ENCODE results near the gene KDM6A.
"Not testable (repeated sequence)": the region's sequence is repeated elsewhere in the genome, so short reads cannot be mapped to it uniquely, and the experiment has no call there.

The KDM6A gene

GRCh38 chrX:45083314-45083713, 210.3 kb downstream of the KDM6A start:
- no peak for DNase-seq (ENCODE audit: low read depth in 2 of 2)

GRCh38 chrX:45110494-45110893, 237.5 kb downstream of the KDM6A start:
- no peak for DNase-seq (ENCODE audit: low read depth in 2 of 2)

- no peak for DNase-seq (ENCODE audit: low read depth in 2 of 2)
These were observed 253.2 kb downstream of the KDM6A start for GRCh38 chrX:45126158-45126557.

- no peak for DNase-seq (ENCODE audit: low read depth in 2 of 2)
These were observed 256.0 kb downstream of the KDM6A start for GRCh38 chrX:45128896-45129454.

GRCh38 chrX:45133465-45133864, 260.5 kb downstream of the KDM6A start:
- no peak for DNase-seq (ENCODE audit: low read depth in 2 of 2)

GRCh38 chrX:45134315-45134731, 261.3 kb downstream of the KDM6A start:
- no peak for DNase-seq (ENCODE audit: low read depth in 2 of 2)

- DNase-seq (ENCODE audit: low read depth in 2 of 2) = no peak
These were observed 261.8 kb downstream of the KDM6A start for GRCh38 chrX:45134775-45135174.

- not testable (repeated sequence) for DNase-seq (ENCODE audit: low read depth in 2 of 2)
These were observed 262.5 kb downstream of the KDM6A start for GRCh38 chrX:45135391-45136075.

GRCh38 chrX:45137531-45137930, 264.5 kb downstream of the KDM6A start:
- DNase-seq (ENCODE audit: low read depth in 2 of 2) = no peak

- no peak for DNase-seq (ENCODE audit: low read depth in 2 of 2)
These were observed 265.5 kb downstream of the KDM6A start for GRCh38 chrX:45138525-45138924.

GRCh38 chrX:45140812-45141211, 267.8 kb downstream of the KDM6A start:
- DNase-seq (ENCODE audit: low read depth in 2 of 2) = no peak

GRCh38 chrX:45142185-45142584, 269.2 kb downstream of the KDM6A start:
- no peak for DNase-seq (ENCODE audit: low read depth in 2 of 2)

GRCh38 chrX:45143455-45143854, 270.5 kb downstream of the KDM6A start:
- no peak for DNase-seq (ENCODE audit: low read depth in 2 of 2)

- no peak for DNase-seq (ENCODE audit: low read depth in 2 of 2)
These were observed 272.7 kb downstream of the KDM6A start for GRCh38 chrX:45145492-45146215.

- DNase-seq (ENCODE audit: low read depth in 2 of 2) = no peak
These were observed 277.8 kb downstream of the KDM6A start for GRCh38 chrX:45150821-45151220.

GRCh38 chrX:45154033-45154360, 281.0 kb downstream of the KDM6A start:
- no peak for DNase-seq (ENCODE audit: low read depth in 2 of 2)

- DNase-seq (ENCODE audit: low read depth in 2 of 2) = no peak
These were observed 281.5 kb downstream of the KDM6A start for GRCh38 chrX:45154462-45154861.

- DNase-seq (ENCODE audit: low read depth in 2 of 2) = no peak
These were observed 284.7 kb downstream of the KDM6A start for GRCh38 chrX:45157647-45158046.
